Endodermal cell (in vitro differentiated cells): ENCODE data around the gene PNLIP. TPM values are rescaled to one million over a fixed set of nuclear protein-coding genes. Genes with fewer than 3 reads are reported as not detected.

ENCODE experiments used
- DNase-seq: peaks from one replicate; pipeline ENCODE4 v3.0.0-alpha.2; 2017
- H3K27ac ChIP-seq: 2 replicates; pipeline ENCODE4 v1.5.1; 2013; ENCODE audit warnings: mild to moderate bottlenecking, low read depth, low read length, moderate library complexity
- H3K27me3 ChIP-seq: 2 replicates; pipeline ENCODE4 v1.6.1; 2013; ENCODE audit warnings: mild to moderate bottlenecking, low read length, moderate library complexity; ENCODE audit not compliant: insufficient read depth, control insufficient read depth, poor library complexity, severe bottlenecking
- H3K36me3 ChIP-seq: 2 replicates; pipeline ENCODE4 v1.7.0; 2013; ENCODE audit warnings: mild to moderate bottlenecking, low read length, moderate library complexity; ENCODE audit not compliant: control insufficient read depth, insufficient read depth
- H3K4me1 ChIP-seq: one replicate; pipeline ENCODE4 v1.7.0; 2013; ENCODE audit warnings: low read length; ENCODE audit not compliant: control insufficient read depth, insufficient read depth
- H3K4me3 ChIP-seq: 2 replicates; pipeline ENCODE4 v1.5.1; 2013; ENCODE audit warnings: mild to moderate bottlenecking, low read length, moderate library complexity
- H3K9ac ChIP-seq: 2 replicates; pipeline ENCODE4 v1.6.1; 2013; ENCODE audit warnings: mild to moderate bottlenecking, low read length, moderate library complexity; ENCODE audit not compliant: poor library complexity, severe bottlenecking; ENCODE audit errors: extremely low read depth
- H3K9me3 ChIP-seq: 2 replicates; pipeline ENCODE4 v1.6.1; 2013; ENCODE audit warnings: mild to moderate bottlenecking, low read length, moderate library complexity; ENCODE audit not compliant: control insufficient read depth
- H3K27ac Mint-ChIP-seq: 2 replicates; pipeline ENCODE4 v1.8.0; 2020; ENCODE audit warnings: mixed read lengths
- H3K27me3 Mint-ChIP-seq: 2 replicates; pipeline ENCODE4 v1.8.0; 2021; ENCODE audit warnings: mild to moderate bottlenecking, mixed read lengths; ENCODE audit not compliant: insufficient read depth
- H3K36me3 Mint-ChIP-seq: 2 replicates; pipeline ENCODE4 v1.8.0; 2020; ENCODE audit warnings: low read depth, mixed read lengths
- H3K4me1 Mint-ChIP-seq: 2 replicates; pipeline ENCODE4 v1.8.0; 2020; ENCODE audit warnings: mixed read lengths
- H3K4me3 Mint-ChIP-seq: 2 replicates; pipeline ENCODE4 v1.8.0; 2020; ENCODE audit warnings: mild to moderate bottlenecking, moderate library complexity, mixed read lengths
- H3K9me3 Mint-ChIP-seq: 2 replicates; pipeline ENCODE4 v1.8.0; 2020; ENCODE audit warnings: mild to moderate bottlenecking, mixed read lengths
- CTCF ChIP-seq: fragments of 200-600 bp; sonication (generic); conservative IDR thresholded peaks from 2 replicates; pipeline ENCODE4 v1.5.0; 2021; ENCODE audit warnings: antibody characterized with exemption, mild to moderate bottlenecking
- WGBS, 2 experiments: methylation state at CpG; one replicate each; pipeline versions ENCODE4 v1.1.5 to v1.1.7; 2013; ENCODE audit warnings: missing lambda C conversion rate in 2 of 2, mixed read lengths in 1 of 2; ENCODE audit not compliant: insufficient coverage in 1 of 2, insufficient read length in 1 of 2; 5-methylcytosine and 5-hydroxymethylcytosine counted together
- total RNA-seq, 2 donors: library from RNA; stranded (reverse); fragmentation: NEBNext Ultra II Directional in 1 of 2; extraction: Animal tissue kit (Norgen Biotek cat#: 25700) in 1 of 2; gene quantifications; 2 replicates in 1 of 2; 3 replicates in 1 of 2; pipeline ENCODE4 v1.2.1, GENCODE V29; 2021

Gene PNLIP
- total RNA-seq, 2 donors from 2014 or later, result not detected

DNA sequence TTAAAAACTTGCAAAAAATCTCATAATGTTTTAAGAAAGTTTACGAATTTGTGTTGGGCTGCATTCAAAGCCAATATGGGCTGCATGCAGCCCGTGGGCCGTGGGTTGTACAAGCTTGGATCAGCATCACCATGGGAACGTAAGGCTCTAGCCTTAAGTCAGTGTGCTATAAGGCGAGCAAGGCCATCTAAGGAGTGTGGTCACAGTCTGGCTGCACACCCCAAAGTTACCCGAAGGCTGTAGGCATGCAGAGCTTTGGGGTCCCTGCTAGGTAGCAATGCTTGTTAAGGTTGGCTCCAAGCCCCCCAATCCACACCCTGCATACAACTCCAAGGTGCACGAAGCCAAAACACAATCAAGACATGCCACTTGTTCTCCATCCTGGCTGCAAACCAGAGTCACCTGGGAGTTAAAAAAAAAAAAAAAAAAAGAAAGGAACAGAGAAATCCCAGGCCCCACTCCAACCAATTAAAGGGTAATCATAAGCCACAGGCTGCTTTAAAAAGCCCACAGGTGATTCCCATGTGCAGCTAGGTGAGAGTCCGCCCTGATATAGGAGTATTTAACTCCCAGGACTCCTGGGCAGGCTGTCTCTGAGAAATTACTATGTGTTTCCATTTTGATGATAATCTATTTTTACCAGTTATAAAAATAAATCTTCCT is 66.5 kb downstream of the PNLIP start:
- Mint-ChIP-seq H3K9me3 (peaks cover 7% of the 10 kb centered on the region), H3K27me3 (peaks cover 27% of the 10 kb centered on the region), H3K4me1 (peaks cover 5% of the 10 kb centered on the region), H3K27ac (no peak overlapping the region), H3K36me3 (no peaks in the 10 kb centered on the region), H3K4me3 (no peak overlapping the region)
- no peaks in the 10 kb centered on the region for H3K36me3 ChIP-seq
- TF ChIP-seq CTCF, result no peak
- H3K27me3 ChIP-seq, result peaks cover 13% of the 10 kb centered on the region
- no peak for DNase-seq
- no peak overlapping the region for H3K4me3 ChIP-seq
- no peaks in the 10 kb centered on the region for H3K4me1 ChIP-seq
- no peaks in the 10 kb centered on the region for H3K9me3 ChIP-seq
- WGBS, 2 experiments, result 88 to 95% methylated on average over 5 to 8 of the region's 8 CpGs
- H3K9ac ChIP-seq, result no peak overlapping the region
- no peak overlapping the region for H3K27ac ChIP-seq

DNA sequence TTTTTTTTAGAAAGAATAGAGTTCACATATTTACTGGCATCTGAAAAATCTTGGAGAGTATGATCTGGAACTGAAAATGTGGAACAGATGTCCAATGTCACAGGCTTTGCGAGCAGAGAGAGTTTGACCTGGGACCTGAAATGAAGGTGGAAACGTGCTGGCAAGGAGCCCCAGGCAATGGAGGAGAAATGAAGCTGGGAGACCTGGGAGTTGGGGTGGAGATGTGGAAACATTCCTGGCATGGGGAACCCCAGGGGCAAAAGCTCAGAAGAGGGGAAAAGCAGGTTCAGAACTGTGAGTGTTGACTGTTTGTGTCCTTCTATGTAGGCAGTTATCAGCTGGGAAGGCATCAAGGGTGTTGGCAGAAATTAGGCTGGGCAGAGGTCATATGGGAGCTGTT is 67.7 kb downstream of the PNLIP start:
- peaks cover 7% of the 10 kb centered on the region for H3K9me3 Mint-ChIP-seq
- no peak for DNase-seq
- H3K27me3 Mint-ChIP-seq, result peaks cover 19% of the 10 kb centered on the region
- Histone ChIP-seq H3K27me3 (peaks cover 9% of the 10 kb centered on the region), H3K4me3 (no peak overlapping the region), H3K9ac (no peak overlapping the region), H3K9me3 (no peaks in the 10 kb centered on the region), H3K36me3 (no peaks in the 10 kb centered on the region), H3K4me1 (no peaks in the 10 kb centered on the region), H3K27ac (no peak overlapping the region)
- no peak overlapping the region for H3K27ac Mint-ChIP-seq
- H3K36me3 Mint-ChIP-seq, result no peaks in the 10 kb centered on the region
- TF ChIP-seq CTCF, result no peak
- H3K4me3 Mint-ChIP-seq, result no peak overlapping the region
- peaks cover 5% of the 10 kb centered on the region for H3K4me1 Mint-ChIP-seq
- 91 to 95% methylated on average over 2 of the region's 2 CpGs for WGBS, 2 experiments

DNA sequence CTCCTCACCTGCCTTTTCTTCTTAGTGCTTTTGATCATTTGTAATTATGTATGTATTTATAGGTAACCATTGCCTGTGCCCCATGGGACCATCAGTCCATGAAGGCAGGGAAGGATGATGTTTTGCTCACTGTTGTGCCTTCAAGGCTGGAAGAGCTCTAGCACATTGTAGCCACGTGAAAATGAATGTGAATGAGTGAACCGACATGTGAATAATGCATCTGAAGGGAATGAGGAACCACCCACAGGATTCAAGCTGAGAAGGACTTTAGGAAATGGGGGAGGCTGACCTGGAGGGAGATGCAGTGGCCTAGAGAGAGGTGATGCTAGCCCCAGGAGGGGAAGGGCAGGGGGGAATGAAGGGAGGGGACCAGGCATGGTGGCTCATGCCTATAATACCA is 69.1 kb downstream of the PNLIP start:
- no peaks in the 10 kb centered on the region for H3K27me3 ChIP-seq
- H3K27ac ChIP-seq, result no peak overlapping the region
- no peak overlapping the region for H3K4me3 ChIP-seq
- Mint-ChIP-seq H3K4me1 (peaks cover 5% of the 10 kb centered on the region), H3K9me3 (peaks cover 7% of the 10 kb centered on the region), H3K27me3 (peaks cover 10% of the 10 kb centered on the region), H3K27ac (no peak overlapping the region), H3K36me3 (no peaks in the 10 kb centered on the region), H3K4me3 (no peak overlapping the region)
- H3K9ac ChIP-seq, result no peak overlapping the region
- no peak for TF ChIP-seq CTCF
- no peaks in the 10 kb centered on the region for H3K9me3 ChIP-seq
- 28 to 45% methylated on average over 2 of the region's 2 CpGs for WGBS, 2 experiments
- no peaks in the 10 kb centered on the region for H3K4me1 ChIP-seq
- no peaks in the 10 kb centered on the region for H3K36me3 ChIP-seq
- no peak for DNase-seq
